Lower leg skin (tissue), 3 donors: Measurements from ENCODE around the gene NDRG2.

Experiments
- CTCF ChIP-seq, 3 donors: fragments of 450-650 bp; IDR thresholded peaks; one replicate each; pipeline ENCODE4 v1.5.1; 2016; ENCODE audit warnings: antibody characterized with exemption in 3 of 3, mild to moderate bottlenecking in 3 of 3, moderate library complexity in 2 of 3
- POLR2A ChIP-seq, 2 donors: fragments of 450-650 bp; IDR thresholded peaks; one replicate each; pipeline ENCODE4 v1.6.1; 2016 to 2017; ENCODE audit warnings: antibody characterized with exemption in 2 of 2, mild to moderate bottlenecking in 1 of 2, moderate library complexity in 1 of 2

- TF ChIP-seq CTCF (IDR thresholded peaks at IDR 0.05) (no peak), POLR2A (IDR thresholded peaks at IDR 0.05) (no peak)
Measured at GRCh38 chr14:21037156-21037555, 12.3 kb upstream of the NDRG2 start.
